Measurements from ENCODE around the gene ASIC1. TPM values are rescaled to one million over a fixed set of nuclear protein-coding genes. Genes with fewer than 3 reads are reported as not detected.
A peak's percentile ranks its signal among the peaks of the same experiment; 100 is the strongest.

The ASIC1 gene
- total RNA-seq, 4 donors from 2014 or later, result 0.70 to 5.7 (median 1.5) TPM; not detected in 1

- H3K36me3 ChIP-seq, result peaks cover 0 to 60% (median 0%) of the 10 kb centered on the region in 3 donors
Measured at GRCh38 chr12:50099302-50100008, 42.1 kb downstream of the ASIC1 start.

GRCh38 chr12:50100561-50100960, 43.2 kb downstream of the ASIC1 start:
- no peaks in the 10 kb centered on the region for H3K27me3 ChIP-seq
- no peak overlapping the region for H3K27ac ChIP-seq
- no peak for TF ChIP-seq POLR2A (IDR thresholded peaks at IDR 0.05)
- no peak for TF ChIP-seq CTCF (IDR thresholded peaks at IDR 0.05)
- peaks cover 0 to 49% (median 0%) of the 10 kb centered on the region in 3 donors for H3K36me3 ChIP-seq
- H3K9me3 ChIP-seq, result no peaks in the 10 kb centered on the region
- peaks cover 0 to 20% (median 2%) of the 10 kb centered on the region in 4 donors for H3K4me1 ChIP-seq
- DNase-seq, result no peak
- no peak overlapping the region for H3K4me3 ChIP-seq

More at GRCh38 chr12:50099302-50100008, 42.1 kb downstream of the ASIC1 start:
- peaks cover 0 to 14% (median 2%) of the 10 kb centered on the region in 4 donors for H3K4me1 ChIP-seq
- no peaks in the 10 kb centered on the region for H3K27me3 ChIP-seq
- H3K9me3 ChIP-seq, result no peaks in the 10 kb centered on the region
- TF ChIP-seq CTCF (IDR thresholded peaks at IDR 0.05) (no peak), POLR2A (IDR thresholded peaks at IDR 0.05) (no peak)
- DNase-seq, result no peak
- H3K4me3 ChIP-seq, result no peak overlapping the region
- H3K27ac ChIP-seq, result no peak overlapping the region

- Histone ChIP-seq H3K4me3 (no peak overlapping the region), H3K36me3 (peaks cover 0 to 38% (median 0%) of the 10 kb centered on the region in 3 donors), H3K9me3 (no peaks in the 10 kb centered on the region), H3K4me1 (peaks cover 0 to 28% (median 2%) of the 10 kb centered on the region in 4 donors), H3K27me3 (no peaks in the 10 kb centered on the region), H3K27ac (no peak overlapping the region)
- DNase-seq, result no peak
- TF ChIP-seq CTCF (IDR thresholded peaks at IDR 0.05) (peak in 4 of 6 experiments; percentile 11 to 63 (median 62)), POLR2A (IDR thresholded peaks at IDR 0.05) (no peak)
Measured at GRCh38 chr12:50101663-50102062, 44.3 kb downstream of the ASIC1 start.

- TF ChIP-seq POLR2A (IDR thresholded peaks at IDR 0.05) (no peak), CTCF (IDR thresholded peaks at IDR 0.05) (no peak)
- no peaks in the 10 kb centered on the region for H3K27me3 ChIP-seq
- peaks cover 0 to 33% (median 2%) of the 10 kb centered on the region in 4 donors for H3K4me1 ChIP-seq
- no peak overlapping the region for H3K4me3 ChIP-seq
- DNase-seq, result no peak
- H3K36me3 ChIP-seq, result peaks cover 0 to 34% (median 0%) of the 10 kb centered on the region in 3 donors
- peak overlapping the region in 1 of 4 donors; percentile 85 for H3K27ac ChIP-seq
- H3K9me3 ChIP-seq, result no peaks in the 10 kb centered on the region
Measured at GRCh38 chr12:50102131-50102531, 44.7 kb downstream of the ASIC1 start.

GRCh38 chr12:50102646-50103309, 45.4 kb downstream of the ASIC1 start:
- Histone ChIP-seq H3K4me1 (peaks cover 0 to 33% (median 2%) of the 10 kb centered on the region in 4 donors), H3K36me3 (peaks cover 0 to 27% (median 0%) of the 10 kb centered on the region in 3 donors), H3K27ac (peak overlapping the region in 1 of 4 donors; percentile 85), H3K27me3 (no peaks in the 10 kb centered on the region), H3K4me3 (no peak overlapping the region), H3K9me3 (no peaks in the 10 kb centered on the region)
- DNase-seq, result peak in 1 of 3 donors; percentile 51
- TF ChIP-seq CTCF (IDR thresholded peaks at IDR 0.05), result no peak
- no peak for TF ChIP-seq POLR2A (IDR thresholded peaks at IDR 0.05)
